Activated CD8-positive, alpha-beta memory T cell treated with anti-CD3 and anti-CD28 coated beads for 48 hours (primary cell): ENCODE measurements around the gene PFN1.

Experiments used
- DNase-seq, 3 experiments: peaks; one replicate each; pipeline ENCODE4 v3.0.0-alpha.2; 2020; ENCODE audit warnings: low read depth in 2 of 3, low spot score in 2 of 3

PFN1 gene

DNA sequence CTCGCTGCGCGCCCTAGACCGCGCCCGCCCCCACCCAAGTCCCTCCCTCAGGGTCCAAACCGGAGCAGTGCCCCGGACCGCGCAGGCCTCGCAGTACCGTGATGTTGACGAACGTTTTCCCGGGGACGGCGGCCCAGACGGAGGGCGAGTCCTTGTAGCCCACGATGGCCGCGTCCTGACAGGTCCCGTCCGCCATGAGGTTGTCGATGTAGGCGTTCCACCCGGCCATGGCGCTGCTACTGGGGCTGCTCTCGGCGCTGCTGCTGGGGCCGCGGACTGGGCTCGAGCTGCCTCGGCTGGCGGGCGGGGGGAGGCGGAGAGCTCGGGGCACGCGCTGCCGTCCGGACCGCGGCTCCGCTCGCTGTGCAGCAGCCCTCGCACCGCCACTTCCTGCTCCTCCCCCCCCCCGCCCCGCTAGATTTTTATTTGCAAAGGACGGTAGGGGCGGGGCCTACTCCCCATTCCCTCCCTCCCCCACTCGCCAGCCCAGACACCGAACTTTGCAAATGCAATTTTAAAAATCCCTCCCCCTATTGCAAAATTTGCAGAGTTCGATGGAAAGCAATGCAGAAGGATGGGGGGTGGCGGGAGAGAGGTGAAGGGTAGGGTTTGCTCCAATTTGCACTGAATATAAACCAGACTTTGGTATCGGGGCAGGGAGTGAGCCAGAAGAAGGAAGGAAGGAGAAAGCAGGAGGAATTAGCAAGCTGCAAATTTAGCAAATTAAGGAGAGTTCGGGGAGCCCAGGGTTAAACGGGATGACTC lies at the start of gene PFN1:
Gene PFN1 (minus strand): TSS at position 365 of the 765 bp plus-strand sequence. CDS start 136 bp downstream, at position 229.
- peak; percentile 64 to 81 (median 69) for DNase-seq

DNA sequence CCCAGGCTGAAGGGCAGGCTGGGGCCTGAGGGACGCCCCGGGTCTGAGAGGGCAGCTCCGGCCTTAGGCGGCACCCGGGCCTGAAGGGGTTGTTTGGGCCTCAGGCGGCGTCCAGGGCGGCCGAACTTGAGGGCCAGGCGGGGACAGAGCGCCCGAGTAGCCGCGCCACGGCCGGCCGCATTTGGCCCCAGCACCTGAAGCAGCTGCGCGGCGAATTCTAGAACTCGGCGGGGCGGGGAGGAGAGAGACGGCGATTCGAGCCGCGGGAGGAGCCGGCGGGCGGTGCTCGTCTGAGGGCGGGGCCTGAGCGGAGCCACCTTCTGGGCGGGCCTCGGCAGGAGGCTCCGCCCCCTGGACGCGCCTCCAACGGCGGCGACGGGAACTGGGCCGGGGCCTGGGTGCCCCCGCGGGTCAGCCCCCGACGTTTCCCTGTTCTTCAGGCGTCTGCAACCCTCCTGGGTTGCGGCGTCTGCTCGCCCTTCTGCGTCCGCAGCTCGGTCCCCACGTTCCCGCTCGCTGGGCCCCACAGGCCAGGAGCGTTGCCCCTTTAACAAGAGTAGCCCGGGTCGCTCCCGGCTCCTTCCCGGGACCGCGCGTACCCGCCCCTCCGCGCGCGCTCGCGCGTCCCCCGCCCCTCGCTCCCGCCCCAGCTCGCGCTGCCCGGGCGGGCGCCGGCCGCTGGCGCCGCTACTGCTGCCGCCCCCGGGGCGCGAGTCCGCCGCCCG lies 49.1 kb upstream of the PFN1 start, which contains the start of the genes INCA1 and KIF1C:
Gene INCA1 (minus strand): TSS at position 221 of the 725 bp plus-strand sequence. CDS start 3,085 bp downstream, outside the sequence.
Gene KIF1C (plus strand): TSS at position 649 of the 725 bp plus-strand sequence. CDS start 2,297 bp downstream, outside the sequence.
- peak; percentile 80 to 88 (median 85) for DNase-seq

DNA sequence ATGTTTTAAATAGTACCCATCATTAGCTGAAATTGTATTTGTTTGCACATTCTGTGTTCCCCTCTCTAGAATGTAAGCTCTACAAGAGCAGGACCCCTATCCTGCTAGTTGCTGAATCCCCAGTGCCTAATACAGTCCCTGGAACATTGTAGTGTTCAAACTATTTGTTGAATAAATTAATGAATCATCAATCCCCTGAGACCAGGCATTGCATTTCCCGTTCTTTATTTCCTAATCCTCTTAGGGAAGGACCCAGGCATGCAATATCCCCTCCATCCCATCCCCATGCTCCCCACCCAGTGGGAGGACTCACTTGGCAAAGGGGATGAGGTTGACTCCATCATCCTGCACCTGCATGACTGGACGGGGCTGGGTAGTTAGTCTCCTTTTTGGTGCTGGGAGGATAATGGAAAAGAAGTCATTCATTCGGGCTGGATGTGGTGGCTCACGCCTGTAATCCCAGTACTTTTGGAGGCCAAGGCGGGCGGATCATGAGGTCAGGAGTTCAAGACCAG lies 45.8 kb upstream of the PFN1 start:
- DNase-seq, result no peak

DNA sequence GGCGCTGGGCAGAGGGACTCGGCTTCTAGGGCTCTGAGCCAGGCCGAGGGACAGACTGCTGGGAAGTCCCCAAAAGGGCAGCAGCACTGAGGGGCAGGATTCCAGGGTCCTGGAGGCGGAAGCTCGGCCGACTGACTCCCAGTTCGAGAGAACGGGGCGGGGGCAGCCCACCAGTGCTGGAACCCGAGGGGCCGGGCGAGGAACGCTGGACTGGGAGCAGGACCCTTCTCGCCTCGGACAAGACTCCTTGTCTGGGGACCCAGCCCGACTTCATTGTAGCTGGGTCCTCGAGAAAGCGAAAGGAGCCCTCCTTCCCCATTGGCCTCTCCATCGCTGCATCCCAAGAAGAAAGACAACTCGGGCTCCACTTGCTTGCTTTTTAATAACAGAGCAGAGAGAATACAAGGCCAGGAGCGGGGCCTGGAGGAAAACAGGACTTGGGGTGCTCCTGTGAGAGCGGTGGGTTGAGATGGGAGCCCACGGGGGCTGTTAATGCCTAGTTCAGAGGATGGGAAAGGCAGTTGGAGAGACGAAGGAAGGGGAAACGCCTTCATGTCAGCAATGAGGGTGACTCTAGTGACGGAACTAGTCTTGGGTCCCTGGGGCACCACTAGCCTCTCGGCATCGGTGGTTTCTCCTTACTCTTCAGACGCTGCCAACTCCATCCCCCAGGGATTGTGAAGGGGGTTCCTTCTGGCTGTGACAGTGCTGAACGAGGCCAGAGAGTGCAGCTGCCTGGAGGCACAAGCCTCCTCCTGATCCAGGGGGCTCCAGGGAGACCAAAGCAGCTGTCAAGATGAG lies 39.6 kb upstream of the PFN1 start:
- DNase-seq, result no peak

DNA sequence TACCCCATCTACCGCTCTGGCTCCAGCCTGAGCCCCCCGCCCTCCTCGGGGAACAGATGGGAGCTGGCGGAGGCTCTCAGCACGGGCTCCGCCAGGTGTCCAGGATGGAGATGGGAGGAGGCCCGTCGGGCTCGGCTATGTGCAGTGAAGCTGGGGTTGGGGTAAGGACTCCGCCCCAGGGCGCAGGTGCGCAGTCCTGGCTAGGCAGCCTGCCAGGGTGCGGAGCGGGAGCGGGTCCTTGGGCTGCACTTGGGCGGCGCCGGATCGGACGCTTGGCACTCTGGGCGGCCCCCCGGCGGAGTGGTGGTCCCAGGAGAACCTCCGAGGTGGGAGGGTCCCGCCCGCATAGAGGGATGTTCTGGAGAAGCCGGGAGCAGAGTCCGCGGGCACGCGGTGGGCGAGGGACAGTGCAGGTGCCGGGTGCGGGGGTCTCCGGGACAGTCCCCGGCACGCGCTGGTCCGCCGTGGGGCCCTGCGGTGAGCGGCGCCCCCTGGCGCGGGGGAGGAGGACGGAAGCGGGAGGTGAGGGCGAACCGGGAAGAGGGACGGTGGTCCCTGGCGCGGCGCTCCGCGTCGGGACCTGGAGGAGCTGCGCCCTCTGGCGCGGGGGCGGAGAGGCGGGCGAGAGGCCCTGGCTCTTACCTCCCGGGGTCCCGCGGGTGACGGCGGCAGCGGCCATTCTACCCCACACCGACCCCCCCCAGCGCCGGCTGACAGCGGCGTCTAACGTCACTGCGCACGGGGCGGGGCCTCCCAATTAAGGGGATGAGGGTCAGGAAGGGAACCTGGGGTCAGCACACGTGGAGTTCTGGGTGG lies 38.8 kb upstream of the PFN1 start, which contains the start of gene CAMTA2:
Gene CAMTA2 (minus strand): TSS at position 725 of the 816 bp plus-strand sequence. CDS start 1,453 bp downstream, outside the sequence.
- peak; percentile 67 to 84 (median 72) for DNase-seq

DNA sequence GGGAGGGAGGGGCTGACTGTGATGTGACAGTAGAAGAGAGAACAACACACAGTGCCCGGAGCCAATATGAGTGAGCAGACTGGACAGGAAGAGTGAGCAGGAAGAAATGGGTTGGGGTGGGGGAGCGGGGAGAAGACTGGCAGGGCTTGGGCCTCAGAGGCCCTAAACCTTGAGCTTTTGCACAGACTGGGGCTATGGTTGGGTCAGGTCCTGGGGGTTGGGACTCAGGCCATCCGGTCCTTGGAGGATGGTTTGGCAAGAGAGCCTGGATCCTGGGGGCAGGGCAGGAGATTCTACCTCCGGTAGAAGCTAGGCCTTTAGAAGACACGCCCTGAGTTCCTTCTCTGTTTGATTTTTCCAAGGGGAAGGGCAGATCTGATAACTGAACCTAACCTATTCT lies 38.1 kb upstream of the PFN1 start:
- DNase-seq, result no peak

DNA sequence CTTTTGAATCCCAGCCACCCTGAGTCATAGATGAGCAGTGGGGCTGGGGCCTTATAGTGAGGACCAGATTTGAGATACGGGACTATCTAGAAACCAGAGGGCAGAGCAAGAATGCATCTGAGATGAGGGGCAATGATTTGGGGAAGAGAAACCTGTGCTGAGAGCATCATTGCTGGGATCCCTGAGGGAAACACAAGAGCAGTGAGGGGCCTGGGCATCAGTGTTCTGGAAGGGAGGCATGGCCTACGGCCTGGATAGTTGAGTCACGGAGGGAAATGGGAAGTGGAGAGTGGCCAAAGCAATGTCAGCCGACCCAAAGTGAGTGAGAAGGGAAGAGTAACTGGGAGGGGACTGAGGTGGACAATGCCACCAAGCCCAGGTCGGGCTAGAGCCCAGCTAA lies 34.0 kb upstream of the PFN1 start:
- no peak for DNase-seq

DNA sequence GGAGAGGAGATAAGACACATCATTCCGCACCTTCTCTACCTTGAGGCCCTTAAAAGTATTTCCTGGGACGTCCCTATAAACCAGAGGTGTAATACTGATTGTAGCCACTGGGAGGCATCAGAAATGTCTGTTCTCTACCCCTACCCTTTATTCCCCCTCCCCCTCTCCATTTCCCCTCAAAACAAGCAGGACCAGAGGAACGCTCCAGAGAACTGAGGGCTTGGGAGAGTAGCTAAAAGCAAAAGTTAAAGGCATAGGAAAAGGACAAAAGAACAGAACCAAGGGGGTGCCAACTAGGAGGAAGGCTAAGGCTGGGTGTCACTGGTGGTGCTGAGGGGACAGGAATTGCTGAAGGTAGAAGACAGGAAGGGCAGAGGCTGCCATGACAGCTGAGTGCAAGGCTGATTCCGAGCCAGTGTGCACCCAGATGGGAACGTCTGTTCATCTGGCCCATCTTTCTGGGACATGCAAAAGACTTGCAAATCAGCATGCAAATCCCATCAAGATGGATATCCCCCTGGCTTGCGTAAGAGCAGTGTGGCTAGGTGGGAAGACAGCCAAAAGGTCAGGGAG lies 32.4 kb upstream of the PFN1 start:
- DNase-seq, result no peak

DNA sequence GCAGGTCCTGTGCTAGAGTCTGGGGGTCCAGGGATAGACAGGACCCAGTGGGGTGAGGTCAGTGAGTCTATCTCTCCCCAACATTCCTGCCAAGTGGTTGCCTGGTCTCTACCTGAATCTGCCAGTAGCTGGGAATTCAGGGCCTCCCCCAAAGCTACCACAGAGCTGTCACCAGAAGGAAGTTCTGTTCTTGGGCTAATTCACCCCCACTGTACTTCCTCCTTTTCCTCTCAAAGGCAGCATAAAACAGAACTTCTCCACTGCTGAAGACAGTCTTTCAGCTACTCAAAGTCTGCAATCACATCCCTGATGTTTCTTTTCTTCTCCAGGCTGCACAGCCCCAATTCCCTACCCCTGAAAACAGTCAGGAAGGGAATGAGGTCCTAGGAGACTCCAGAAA lies 30.4 kb upstream of the PFN1 start:
- no peak for DNase-seq

DNA sequence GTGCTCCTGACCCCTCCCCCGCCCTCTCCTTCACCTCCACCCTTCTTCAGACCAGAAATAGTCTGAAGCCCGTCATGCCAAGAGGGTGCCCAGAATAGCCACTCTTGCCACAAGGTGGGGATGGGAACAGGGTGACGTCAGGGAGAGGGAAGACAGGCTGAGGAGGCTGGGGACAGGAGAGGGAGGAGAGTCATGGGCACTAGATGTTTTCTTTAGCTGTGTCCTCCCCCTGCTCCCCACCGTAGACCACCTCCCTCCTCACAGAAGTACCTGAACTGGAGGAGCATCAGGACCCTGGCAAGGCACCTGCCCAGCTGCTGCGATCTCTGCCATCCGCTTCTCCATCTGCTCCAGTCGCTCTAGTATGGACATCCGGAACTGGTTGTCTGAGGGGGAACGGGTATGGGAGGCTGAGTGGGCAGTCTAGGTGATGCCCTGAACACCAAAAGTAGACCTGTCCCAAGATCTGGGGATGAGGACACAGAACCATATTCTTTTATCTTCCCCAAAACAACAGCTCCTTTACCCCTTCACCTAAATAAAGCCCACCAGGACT lies 25.9 kb upstream of the PFN1 start:
- no peak for DNase-seq

DNA sequence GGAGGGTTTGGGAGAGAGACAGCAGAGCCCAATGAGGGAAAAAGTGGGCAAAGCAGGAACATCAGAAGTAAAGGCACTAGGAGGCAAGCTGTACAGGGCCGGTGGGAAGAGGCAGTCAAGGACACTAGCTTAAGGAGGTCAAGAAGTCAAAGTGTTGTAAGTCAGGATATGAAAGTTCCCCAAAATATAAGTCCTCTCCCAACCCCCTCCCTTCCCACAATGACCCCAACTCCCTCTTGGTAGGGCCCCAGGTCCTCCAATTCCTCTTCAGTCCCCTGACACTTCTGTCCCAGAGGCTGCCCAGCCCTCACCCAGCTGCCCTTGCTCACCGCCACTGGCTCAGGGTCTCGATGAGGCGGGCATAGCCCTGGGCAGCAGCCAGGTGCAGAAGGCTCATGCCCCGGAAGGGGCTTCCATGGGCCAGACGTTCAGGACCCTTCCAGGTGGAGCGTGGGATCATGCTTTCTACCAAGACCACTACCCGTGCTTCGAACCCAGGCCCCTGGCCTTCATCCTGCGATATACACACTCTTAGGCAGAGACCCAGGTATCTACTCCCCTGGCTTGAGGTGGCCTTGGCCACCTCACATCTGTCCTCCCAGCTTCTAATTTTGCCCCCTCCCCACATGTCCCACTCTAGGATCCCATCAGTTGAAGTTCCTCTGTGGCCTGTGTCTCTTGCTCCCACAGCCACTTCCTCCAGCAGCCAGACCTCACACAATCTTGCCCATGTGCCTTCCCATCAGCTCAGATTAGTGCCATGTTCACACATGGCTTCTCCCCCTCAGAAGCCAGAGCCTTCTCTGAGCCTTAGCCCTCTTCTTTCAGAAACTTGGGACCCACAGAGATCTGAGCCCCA lies 25.2 kb upstream of the PFN1 start:
- DNase-seq, result no peak

DNA sequence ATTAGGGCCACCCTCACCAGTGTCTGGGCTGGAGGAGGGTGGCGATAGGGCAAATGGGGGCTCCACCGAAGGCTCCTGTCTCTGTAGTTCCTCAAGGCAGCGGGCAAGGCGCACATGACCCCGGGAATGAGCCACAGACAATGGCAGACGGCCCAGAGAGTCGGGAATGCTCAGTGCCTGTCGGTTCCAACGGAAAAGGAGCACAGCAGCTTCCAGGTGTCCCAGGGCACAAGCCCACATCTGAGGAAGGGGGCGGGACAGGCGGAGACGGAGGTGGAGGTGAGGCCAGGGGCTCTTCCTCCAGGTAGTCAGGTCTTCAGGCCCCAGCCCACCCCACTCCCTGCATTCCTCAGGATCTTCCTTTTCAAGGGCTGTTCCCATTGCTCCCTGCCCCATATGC lies 24.4 kb upstream of the PFN1 start:
- no peak for DNase-seq

DNA sequence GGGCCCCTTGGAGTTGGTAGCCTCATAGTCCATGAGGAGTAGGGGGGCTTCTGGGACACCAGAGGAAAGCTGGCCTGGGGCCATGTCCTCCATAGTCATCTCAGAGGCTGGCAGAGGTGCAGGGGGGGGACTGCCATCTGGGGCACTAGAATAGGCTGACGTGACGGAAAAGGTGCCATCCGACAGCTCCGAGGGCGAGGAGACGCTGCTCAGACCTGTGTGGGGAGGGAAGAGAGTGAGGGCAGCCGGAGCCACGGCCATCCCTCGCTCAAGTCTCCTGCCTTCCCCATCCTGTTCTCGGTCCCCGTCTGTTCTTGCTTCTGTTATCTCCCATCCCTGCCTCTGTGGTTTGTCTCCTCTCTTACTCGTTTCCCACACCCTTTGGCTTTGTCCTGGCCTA lies 24.0 kb upstream of the PFN1 start:
- no peak for DNase-seq

DNA sequence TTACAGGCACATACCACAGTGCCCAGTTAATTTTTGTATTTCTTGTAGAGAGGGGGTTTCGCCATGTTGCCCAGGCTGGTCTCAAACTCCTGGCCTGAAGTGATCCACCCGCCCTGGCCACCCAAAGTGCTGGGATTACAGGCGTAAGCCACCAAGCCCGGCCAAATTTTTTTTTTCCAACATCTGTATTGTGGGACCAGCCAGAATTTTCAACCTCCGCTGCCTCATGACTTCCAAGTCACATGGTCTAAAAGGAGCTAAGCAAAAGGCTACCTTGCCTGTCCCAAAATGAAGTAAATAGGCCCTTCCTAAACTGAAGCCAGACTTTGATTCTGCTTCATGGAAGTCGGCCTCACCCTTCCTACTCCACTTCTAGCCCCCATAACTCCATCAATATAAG lies 23.5 kb upstream of the PFN1 start:
- DNase-seq, result no peak

DNA sequence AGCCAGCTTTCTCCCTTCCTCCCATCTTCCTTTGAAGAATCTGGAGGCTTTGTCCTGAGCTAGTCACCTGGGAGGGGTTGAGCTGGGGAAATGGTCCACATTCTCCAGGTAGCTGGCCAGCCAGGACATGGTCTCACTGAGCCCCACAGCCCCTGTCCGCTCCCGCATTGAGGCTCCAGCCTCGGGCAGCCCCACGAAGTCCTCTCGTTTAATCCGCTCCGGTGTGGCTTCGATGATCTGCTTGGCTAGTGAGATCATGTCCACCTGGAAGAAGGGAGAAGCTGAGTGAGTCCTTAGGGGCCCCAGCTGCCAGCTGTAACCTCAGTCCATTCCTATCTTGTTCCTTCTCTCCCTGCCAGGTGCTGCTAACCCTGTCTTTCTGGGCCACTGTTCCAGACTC lies 21.9 kb upstream of the PFN1 start:
- DNase-seq, result no peak

DNA sequence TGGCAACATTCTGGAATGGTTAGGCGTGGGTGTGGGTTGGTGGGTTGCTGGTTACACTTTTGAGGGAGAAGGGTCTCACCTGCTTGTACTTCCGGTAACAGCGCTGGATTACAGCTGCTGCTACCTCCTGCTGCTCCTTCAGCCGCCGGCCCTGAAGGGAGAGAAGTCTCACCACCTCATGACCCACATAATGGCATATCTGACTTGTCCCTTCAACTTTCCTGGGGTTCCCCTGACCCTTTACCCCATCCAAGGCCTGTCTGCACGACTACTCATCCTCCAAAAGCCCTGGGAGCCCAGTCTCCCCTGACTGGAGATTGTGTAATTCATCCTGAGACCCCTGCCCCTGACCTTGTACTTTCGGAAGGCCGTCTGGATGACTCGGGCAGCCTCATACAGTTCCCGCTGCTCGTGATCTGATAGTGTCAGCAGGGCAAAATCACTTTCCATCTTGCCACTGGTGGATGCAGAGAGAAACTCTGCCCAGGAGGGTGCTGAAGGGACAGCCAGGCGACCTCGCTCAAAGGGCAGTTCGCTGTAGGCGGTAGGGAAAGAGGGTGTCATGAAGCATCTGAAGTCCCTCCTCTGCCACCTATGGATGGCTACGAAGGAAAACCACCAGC lies 21.3 kb upstream of the PFN1 start:
- DNase-seq, result peak in 2 of 3 experiments; percentile 25 to 46

DNA sequence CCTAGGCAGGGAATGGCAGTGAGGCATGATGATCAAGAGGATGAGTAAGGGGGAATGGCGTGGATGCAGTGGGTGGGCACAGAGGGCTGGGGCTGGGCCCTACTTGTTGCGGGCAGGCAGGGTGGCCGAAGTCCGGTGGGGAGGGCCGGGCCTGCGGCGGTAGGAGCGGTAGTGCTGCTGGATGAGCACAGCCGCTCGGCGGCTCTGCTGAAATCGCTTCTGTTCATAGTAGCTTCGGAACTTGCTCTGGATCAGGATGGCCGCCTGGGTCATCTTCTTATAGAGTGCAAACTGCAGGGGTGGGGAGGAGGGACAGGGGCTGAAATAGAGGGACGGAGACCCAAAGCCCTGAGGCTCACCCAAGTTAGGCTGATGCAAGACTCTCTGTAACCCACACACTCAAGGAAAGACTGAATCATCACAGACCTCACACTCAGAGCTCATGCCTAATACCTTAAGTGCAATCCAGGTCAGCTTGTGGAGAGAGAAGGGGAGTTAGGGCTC lies 20.8 kb upstream of the PFN1 start:
- peak; percentile 40 to 60 (median 52) for DNase-seq

DNA sequence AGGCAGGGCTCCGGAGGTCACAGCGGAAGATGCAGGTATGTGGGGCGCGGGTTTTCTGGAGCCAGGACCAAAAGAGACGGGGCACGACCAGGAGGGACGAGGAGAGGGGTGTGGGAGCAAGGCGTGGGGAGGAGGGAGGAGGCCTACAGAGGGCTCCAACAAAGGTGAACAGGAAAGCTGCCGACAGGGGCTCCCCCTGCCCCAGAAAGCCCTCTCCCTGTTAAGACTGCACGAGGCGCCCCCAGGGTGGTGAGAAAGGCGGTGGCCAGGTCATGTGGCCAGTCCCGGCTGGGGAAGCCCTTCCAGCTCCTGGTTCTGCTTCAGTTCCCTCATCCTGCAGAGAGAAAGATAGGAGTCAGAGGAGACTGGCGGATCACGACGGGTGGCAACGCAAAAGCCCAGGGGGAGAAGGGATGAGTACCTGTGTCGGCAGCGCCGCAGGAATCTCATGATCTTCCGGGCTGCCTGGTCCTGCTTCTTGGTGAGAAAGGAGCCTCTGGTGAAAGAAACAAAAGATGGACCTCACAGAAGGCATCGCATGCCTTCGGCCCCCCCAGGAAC lies 20.2 kb upstream of the PFN1 start:
- DNase-seq, result peak in 1 of 3 experiments; percentile 29
